Hepatocyte (in vitro differentiated cells): Measurements from ENCODE around the gene PTPN4. TPM values are rescaled to one million over a fixed set of nuclear protein-coding genes. Genes with fewer than 3 reads are reported as not detected.

ENCODE experiments used
- DNase-seq: peaks from one replicate; pipeline ENCODE4 v3.0.0-alpha.2; 2016; ENCODE audit warnings: low spot score
- H2AFZ ChIP-seq: fragments of 200-600 bp; sonication (generic); 2 replicates; pipeline ENCODE4 v1.6.0; 2016; ENCODE audit warnings: antibody characterized with exemption, mild to moderate bottlenecking
- H3K27ac ChIP-seq: fragments of 200-600 bp; sonication (generic); 2 replicates; pipeline ENCODE4 v1.5.1; 2016; ENCODE audit warnings: mild to moderate bottlenecking
- H3K27me3 ChIP-seq: fragments of 200-600 bp; sonication (generic); 2 replicates; pipeline ENCODE4 v1.6.1; 2016
- H3K36me3 ChIP-seq: fragments of 200-600 bp; sonication (generic); replicated peaks from 2 replicates; pipeline ENCODE4 v1.5.1; 2016; ENCODE audit warnings: low read depth; ENCODE audit not compliant: insufficient read depth
- H3K4me1 ChIP-seq: fragments of 200-600 bp; sonication (generic); 2 replicates; pipeline ENCODE4 v1.5.1; 2016; ENCODE audit warnings: mild to moderate bottlenecking, moderate library complexity; ENCODE audit not compliant: insufficient read depth
- H3K4me2 ChIP-seq: fragments of 200-600 bp; sonication (generic); 2 replicates; pipeline ENCODE4 v1.6.0; 2016
- H3K4me3 ChIP-seq: fragments of 200-600 bp; sonication (generic); 2 replicates; pipeline ENCODE4 v1.5.1; 2016; ENCODE audit warnings: mild to moderate bottlenecking
- H3K79me2 ChIP-seq: fragments of 200-600 bp; sonication (generic); 2 replicates; pipeline ENCODE4 v1.6.0; 2017; ENCODE audit warnings: mild to moderate bottlenecking
- H3K9me2 ChIP-seq: fragments of 200-600 bp; sonication (generic); replicated peaks from 2 replicates; pipeline ENCODE4 v1.6.0; 2017; ENCODE audit warnings: mild to moderate bottlenecking; ENCODE audit not compliant: insufficient read depth
- H3K9me3 ChIP-seq: fragments of 200-600 bp; sonication (generic); 2 replicates; pipeline ENCODE4 v1.5.1; 2016; ENCODE audit warnings: low read depth, mild to moderate bottlenecking
- H4K20me1 ChIP-seq: fragments of 200-600 bp; sonication (generic); 2 replicates; pipeline ENCODE4 v1.6.0; 2016; ENCODE audit warnings: mild to moderate bottlenecking; ENCODE audit not compliant: insufficient read depth, poor library complexity, severe bottlenecking
- CTCF ChIP-seq: fragments of 200-600 bp; sonication (generic); IDR thresholded peaks from 2 replicates; pipeline ENCODE4 v1.5.1; 2016; ENCODE audit warnings: antibody characterized with exemption, mild to moderate bottlenecking; ENCODE audit not compliant: poor library complexity
- EZH2 ChIP-seq: fragments of 200-600 bp; sonication (generic); IDR thresholded peaks from 2 replicates; pipeline ENCODE4 v1.6.1; 2016; ENCODE audit warnings: antibody characterized with exemption, mild to moderate bottlenecking, borderline replicate concordance
- EZH2phosphoT487 ChIP-seq: fragments of 200-600 bp; sonication (generic); IDR thresholded peaks from one replicate; pipeline ENCODE4 v1.6.1; 2018; ENCODE audit warnings: antibody characterized with exemption, mild to moderate bottlenecking, low read depth, moderate library complexity; ENCODE audit not compliant: unreplicated experiment, severe bottlenecking
- WGBS: methylation state at CpG from one replicate; pipeline ENCODE4 v1.1.6; 2016; ENCODE audit warnings: low lambda C conversion rate; ENCODE audit errors: missing lambda C conversion rate; 5-methylcytosine and 5-hydroxymethylcytosine counted together
- polyA plus RNA-seq: library from polyadenylated mRNA; unstranded; fragments of >200 nt; fragmentation: Nextera tagmentation; extraction: Ambion mirVana; gene quantifications from 2 replicates; pipeline ENCODE4 v1.2.1, GENCODE V29; 2016
- total RNA-seq: library from RNA; depleted of rRNA; stranded (reverse); fragments of >200 nt; gene quantifications from 2 replicates; pipeline ENCODE4 v1.2.3, GENCODE V29; 2014

Gene PTPN4
- total and polyA plus RNA-seq, 2 experiments from 2014 or later: 9.2 to 15.5 TPM

DNA sequence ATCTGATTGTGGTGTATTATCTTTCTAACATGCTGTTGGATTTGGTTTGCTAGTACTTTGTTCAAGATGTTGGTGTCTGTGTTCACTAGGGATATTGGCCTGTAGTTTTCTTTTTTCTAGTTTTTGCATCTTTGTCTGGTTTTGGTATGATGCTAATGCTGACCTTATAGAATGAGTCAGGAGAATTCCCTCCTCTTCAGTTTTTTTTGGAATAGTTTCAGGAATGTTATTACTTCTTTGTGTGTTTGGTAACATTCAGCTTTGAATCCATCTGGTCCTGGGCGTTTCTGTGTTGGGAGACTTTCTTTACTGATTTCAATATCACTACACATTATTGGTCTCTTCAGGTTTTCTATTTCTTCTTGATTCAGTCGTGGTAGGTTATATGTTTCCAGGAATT lies 129.0 kb downstream of the PTPN4 start:
- no peak overlapping the region for H2AFZ ChIP-seq
- TF ChIP-seq EZH2: no peak
- TF ChIP-seq EZH2phosphoT487: no peak
- TF ChIP-seq CTCF: no peak
- H3K4me1 ChIP-seq: no peaks in the 10 kb centered on the region
- WGBS: 95% methylated on average over 2 of the region's 2 CpGs
- H3K27ac ChIP-seq: no peak overlapping the region
- H3K9me3 ChIP-seq: peaks cover 7% of the 10 kb centered on the region
- no peak overlapping the region for H3K4me3 ChIP-seq
- no peaks in the 10 kb centered on the region for H4K20me1 ChIP-seq
- H3K4me2 ChIP-seq: no peak overlapping the region
- no peaks in the 10 kb centered on the region for H3K36me3 ChIP-seq
- no peaks in the 10 kb centered on the region for H3K9me2 ChIP-seq
- no peaks in the 10 kb centered on the region for H3K79me2 ChIP-seq
- DNase-seq: no peak
- no peaks in the 10 kb centered on the region for H3K27me3 ChIP-seq

- no peaks in the 10 kb centered on the region for H3K27me3 ChIP-seq
- DNase-seq: no peak
- no peak overlapping the region for H3K27ac ChIP-seq
- TF ChIP-seq EZH2 (no peak), EZH2phosphoT487 (no peak), CTCF (no peak)
- H2AFZ ChIP-seq: no peak overlapping the region
- no peak overlapping the region for H3K4me3 ChIP-seq
- no peaks in the 10 kb centered on the region for H3K36me3 ChIP-seq
- 47% methylated on average over 5 of the region's 5 CpGs for WGBS
- H3K4me1 ChIP-seq: no peaks in the 10 kb centered on the region
- no peaks in the 10 kb centered on the region for H3K79me2 ChIP-seq
- no peak overlapping the region for H3K4me2 ChIP-seq
- no peaks in the 10 kb centered on the region for H3K9me2 ChIP-seq
- H4K20me1 ChIP-seq: no peaks in the 10 kb centered on the region
- H3K9me3 ChIP-seq: no peaks in the 10 kb centered on the region
Measured at GRCh38 chr2:119897736-119898395, 138.1 kb downstream of the PTPN4 start.

DNA sequence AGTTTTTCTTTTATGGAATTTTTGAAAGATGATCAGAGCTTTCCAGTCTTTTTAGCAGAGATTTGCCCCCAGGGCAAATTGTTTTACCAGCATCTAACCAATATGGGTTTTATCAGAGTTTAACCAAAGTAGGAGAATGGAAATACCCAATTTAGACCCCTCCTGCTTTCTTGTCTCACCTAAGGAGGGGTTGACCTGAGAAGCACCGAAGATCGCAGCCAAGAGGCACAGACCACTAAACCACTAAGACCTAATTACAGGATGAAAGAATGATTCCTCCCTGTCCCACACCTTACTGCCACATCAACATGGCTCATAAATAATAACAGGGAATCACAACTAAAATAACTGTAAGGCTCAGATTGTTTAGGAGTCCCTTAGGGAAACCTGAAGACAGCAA lies 141.3 kb downstream of the PTPN4 start:
- Histone ChIP-seq H3K4me2 (no peak overlapping the region), H4K20me1 (no peaks in the 10 kb centered on the region), H3K4me3 (no peak overlapping the region), H3K9me3 (peaks cover 5% of the 10 kb centered on the region), H3K27me3 (no peaks in the 10 kb centered on the region), H3K9me2 (no peaks in the 10 kb centered on the region), H2AFZ (no peak overlapping the region), H3K27ac (no peak overlapping the region), H3K36me3 (no peaks in the 10 kb centered on the region), H3K4me1 (no peaks in the 10 kb centered on the region), H3K79me2 (no peaks in the 10 kb centered on the region)
- 100% methylated on average over 2 of the region's 2 CpGs for WGBS
- no peak for TF ChIP-seq EZH2phosphoT487
- no peak for DNase-seq

GRCh38 chr2:119910566-119910965 lies 150.8 kb downstream of the PTPN4 start:
- DNase-seq: no peak

More at GRCh38 chr2:119910566-119910965, 150.8 kb downstream of the PTPN4 start:
- H3K9me2 ChIP-seq: no peaks in the 10 kb centered on the region
- no peak overlapping the region for H3K4me2 ChIP-seq
- H3K36me3 ChIP-seq: peaks cover 4% of the 10 kb centered on the region
- H2AFZ ChIP-seq: no peak overlapping the region
- no peaks in the 10 kb centered on the region for H3K27me3 ChIP-seq
- TF ChIP-seq CTCF (no peak), EZH2 (no peak), EZH2phosphoT487 (no peak)
- H3K4me1 ChIP-seq: no peaks in the 10 kb centered on the region
- H4K20me1 ChIP-seq: no peaks in the 10 kb centered on the region
- H3K79me2 ChIP-seq: no peaks in the 10 kb centered on the region
- no peaks in the 10 kb centered on the region for H3K9me3 ChIP-seq
- 92% methylated on average over 2 of the region's 2 CpGs for WGBS
- H3K27ac ChIP-seq: no peak overlapping the region
- no peak overlapping the region for H3K4me3 ChIP-seq
